Endometrium (tissue), 2 donors: ENCODE measurements around the gene ZNF77.
"Not testable (repeated sequence)": the region's sequence is repeated elsewhere in the genome, so short reads cannot be mapped to it uniquely, and the experiment has no call there.

Experiments
- FAIRE-seq: peaks from 2 replicates; lab custom pipeline; 2012; peaks lifted over from hg19 to GRCh38; lab: Jason Lieb, UNC
- donor health status: control.
- donor health status: control.

The ZNF77 gene

GRCh38 chr19:2917275-2918184 lies 27.2 kb downstream of the ZNF77 start:
- no peak for FAIRE-seq

GRCh38 chr19:2912306-2912705 lies 32.5 kb downstream of the ZNF77 start:
- FAIRE-seq: no peak

GRCh38 chr19:2906631-2907195 lies 38.1 kb downstream of the ZNF77 start:
- FAIRE-seq: no peak

GRCh38 chr19:2905918-2906519 lies 38.8 kb downstream of the ZNF77 start:
- no peak for FAIRE-seq

- not testable (repeated sequence) for FAIRE-seq
Observed at GRCh38 chr19:2903326-2903725, 41.4 kb downstream of the ZNF77 start.

GRCh38 chr19:2902590-2903218 lies 42.1 kb downstream of the ZNF77 start:
- no peak for FAIRE-seq

GRCh38 chr19:2900296-2901252 lies 44.2 kb downstream of the ZNF77 start, which contains the start of gene ZNF57:
Gene ZNF57 (plus strand): TSS chr19:2900928. CDS start chr19:2901046, 118 bp downstream.
- FAIRE-seq: peak; percentile 99

GRCh38 chr19:2896694-2897093 lies 48.1 kb downstream of the ZNF77 start:
- FAIRE-seq: no peak

GRCh38 chr19:2890531-2890930 lies 54.2 kb downstream of the ZNF77 start:
- FAIRE-seq: not testable (repeated sequence)

GRCh38 chr19:2888731-2889224 lies 56.0 kb downstream of the ZNF77 start:
- no peak for FAIRE-seq

- FAIRE-seq: peak; percentile 69
Observed at GRCh38 chr19:2887391-2887914, 57.3 kb downstream of the ZNF77 start.

GRCh38 chr19:2885736-2886135 lies 59.0 kb downstream of the ZNF77 start:
- FAIRE-seq: no peak

GRCh38 chr19:2883686-2884439 lies 60.9 kb downstream of the ZNF77 start:
- no peak for FAIRE-seq
